HG02852 (cell line): ENCODE data around the gene SPINK6.

Experiments
- ATAC-seq: cut with Tn5 transposase; IDR thresholded peaks from one replicate; pipeline ENCODE4 v1.9.1; 2021; ENCODE audit warnings: mild to moderate bottlenecking, moderate library complexity; ENCODE audit not compliant: unreplicated experiment

SPINK6 gene

DNA sequence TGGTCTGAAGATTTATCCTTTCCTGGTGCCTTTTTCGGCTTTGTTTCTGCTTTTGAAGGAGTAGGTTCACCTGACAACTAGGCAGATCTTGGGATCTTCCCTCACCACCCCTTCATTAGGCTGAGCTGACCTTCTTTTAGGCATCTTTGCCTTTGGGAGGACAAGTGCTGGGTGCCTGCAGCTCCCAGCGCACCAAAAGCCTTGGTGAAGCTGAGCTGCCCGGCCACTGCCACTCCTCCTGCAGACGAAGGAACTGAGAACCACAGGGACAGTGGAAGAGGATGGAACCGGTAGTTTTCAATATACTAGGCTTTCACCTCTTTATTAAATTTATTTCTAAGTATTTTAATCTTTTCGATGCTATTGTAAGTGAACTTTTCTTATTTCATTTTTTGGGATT, 18.7 kb downstream of the SPINK6 start:
- ATAC-seq, result no peak

- ATAC-seq, result no peak
These were observed 21.4 kb downstream of the SPINK6 start for GRCh38 chr5:148224117-148224742.

DNA sequence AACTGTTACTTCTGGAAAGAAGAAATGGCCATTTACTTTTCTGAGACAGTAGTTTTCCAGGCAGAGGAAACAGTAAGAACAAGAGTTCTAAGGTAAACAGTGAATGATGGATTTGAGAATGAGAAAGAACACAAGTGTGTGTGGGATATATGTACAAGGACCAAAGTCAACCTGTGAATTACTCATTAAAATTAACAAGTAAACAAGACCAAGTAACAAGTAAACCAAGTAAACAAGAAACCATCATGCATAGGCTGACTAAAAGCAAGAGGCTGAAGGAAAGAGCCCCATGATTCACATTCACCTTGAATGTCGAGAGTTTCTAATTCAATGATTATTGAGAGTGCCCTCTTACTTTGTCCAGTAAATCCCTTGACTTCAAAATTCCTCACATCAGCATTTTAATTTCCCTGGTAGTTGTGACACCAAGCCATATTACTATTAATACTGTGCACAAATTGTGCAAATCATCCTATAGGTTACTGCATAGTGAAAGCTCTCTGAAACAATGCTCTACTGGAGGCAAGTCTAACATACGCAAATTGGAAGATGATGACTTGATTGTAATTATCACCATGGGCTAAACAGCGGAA, 25.6 kb downstream of the SPINK6 start:
- no peak for ATAC-seq

- no peak for ATAC-seq
These were observed 27.0 kb downstream of the SPINK6 start for GRCh38 chr5:148229840-148230239.

DNA sequence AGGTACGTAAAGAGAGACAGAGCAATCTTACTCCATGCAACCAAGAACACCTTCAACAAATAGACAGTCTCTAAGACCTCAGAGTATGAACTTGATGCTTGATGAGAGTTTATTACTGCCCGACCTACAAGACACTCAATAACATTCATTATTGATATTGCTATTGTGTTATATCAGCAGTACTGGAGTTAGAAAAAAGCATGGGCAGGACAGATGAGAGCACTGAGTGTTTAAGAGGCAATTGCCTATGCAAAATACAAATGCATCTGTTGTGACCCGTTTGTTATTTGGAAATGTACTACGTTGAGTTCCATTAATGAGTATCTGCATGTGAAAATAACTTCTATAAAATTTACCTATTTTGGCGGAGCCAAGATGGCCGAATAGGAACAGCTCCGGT, 27.4 kb downstream of the SPINK6 start:
- no peak for ATAC-seq

DNA sequence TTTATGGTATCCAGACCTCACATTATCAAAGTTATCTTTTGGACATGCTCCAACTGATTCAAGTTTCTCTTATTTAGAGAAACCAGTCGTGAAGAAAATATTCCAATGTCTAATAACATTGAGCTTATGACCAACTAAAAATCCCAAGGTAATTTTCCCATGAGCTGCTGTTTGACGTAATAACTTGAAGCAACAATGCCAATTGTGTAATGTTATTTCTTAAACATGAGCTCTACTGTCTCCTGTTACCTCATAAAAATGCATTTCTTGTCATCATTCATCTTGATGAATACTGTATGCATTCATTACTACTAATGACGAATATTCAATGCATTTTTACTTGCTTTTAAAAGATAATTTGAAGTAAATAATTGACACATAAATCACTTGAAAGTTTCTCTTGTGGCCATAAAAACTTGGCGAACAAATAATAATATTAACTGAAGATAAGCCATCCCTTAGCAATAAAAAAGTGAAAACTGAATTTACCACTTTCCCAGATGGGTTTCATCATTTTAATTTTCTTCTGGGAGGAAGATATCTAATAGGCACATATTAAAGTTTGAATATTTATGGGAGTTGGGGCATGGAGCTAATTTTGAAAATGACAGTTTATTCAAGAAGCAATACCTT, 35.1 kb downstream of the SPINK6 start:
- ATAC-seq, result no peak

GRCh38 chr5:148238418-148238794, 35.6 kb downstream of the SPINK6 start, which contains the start of gene MARCOL:
Gene MARCOL (plus strand): TSS chr5:148238525. CDS start chr5:148238598, 73 bp downstream.
- ATAC-seq, result no peak

- no peak for ATAC-seq
These were observed 46.1 kb downstream of the SPINK6 start for GRCh38 chr5:148248894-148249293.

GRCh38 chr5:148255456-148255855, 52.6 kb downstream of the SPINK6 start:
- ATAC-seq, result no peak

- no peak for ATAC-seq
These were observed 56.4 kb downstream of the SPINK6 start for GRCh38 chr5:148259288-148259687.

GRCh38 chr5:148261221-148261620, 58.4 kb downstream of the SPINK6 start:
- no peak for ATAC-seq
